H4 (cell line): ENCODE results near the gene C20orf141. TPM values are rescaled to one million over a fixed set of nuclear protein-coding genes. Genes with fewer than 3 reads are reported as not detected.
"Not testable (repeated sequence)": the region's sequence is repeated elsewhere in the genome, so short reads cannot be mapped to it uniquely, and the experiment has no call there.

ENCODE experiments used
- DNase-seq: peaks from one replicate; pipeline ENCODE4 v3.0.0-alpha.2; 2015; ENCODE audit warnings: low spot score
- total RNA-seq: library from RNA; depleted of rRNA; stranded (reverse); fragments of >200 nt; shearing (Covaris generic); gene quantifications from 2 replicates; pipeline ENCODE4 v1.2.3, GENCODE V29; 2014; rRNA removed

The C20orf141 gene, protein sequence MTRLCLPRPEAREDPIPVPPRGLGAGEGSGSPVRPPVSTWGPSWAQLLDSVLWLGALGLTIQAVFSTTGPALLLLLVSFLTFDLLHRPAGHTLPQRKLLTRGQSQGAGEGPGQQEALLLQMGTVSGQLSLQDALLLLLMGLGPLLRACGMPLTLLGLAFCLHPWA
- total RNA-seq: not detected in 2 replicates

DNA sequence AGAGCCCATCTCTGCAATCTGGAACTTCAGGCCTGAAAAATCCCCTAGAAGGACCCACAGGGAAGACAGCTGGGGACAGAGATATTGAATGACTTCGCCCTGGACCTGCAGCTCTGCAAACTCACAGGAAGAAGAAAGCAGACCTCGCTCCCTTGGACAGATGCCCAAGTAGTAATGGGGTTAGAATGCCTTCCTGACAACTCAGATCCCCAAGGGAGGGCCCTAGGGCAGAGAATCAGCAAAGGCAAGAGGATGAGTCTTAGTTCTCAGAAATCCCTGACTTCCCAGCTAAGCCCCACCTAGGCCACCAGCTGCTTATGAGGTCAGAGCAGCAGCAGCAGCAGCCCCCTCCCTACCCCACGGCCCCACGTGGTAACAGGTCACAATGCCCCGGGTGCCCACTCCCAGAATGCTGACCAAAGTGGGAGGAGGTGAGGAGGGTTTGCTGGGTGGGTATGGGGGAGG, at the start of gene C20orf141:
Gene C20orf141 (plus strand): TSS at position 401 of the 465 bp plus-strand sequence. CDS start 198 bp downstream, outside the sequence.
- peak; percentile 82 for DNase-seq

DNA sequence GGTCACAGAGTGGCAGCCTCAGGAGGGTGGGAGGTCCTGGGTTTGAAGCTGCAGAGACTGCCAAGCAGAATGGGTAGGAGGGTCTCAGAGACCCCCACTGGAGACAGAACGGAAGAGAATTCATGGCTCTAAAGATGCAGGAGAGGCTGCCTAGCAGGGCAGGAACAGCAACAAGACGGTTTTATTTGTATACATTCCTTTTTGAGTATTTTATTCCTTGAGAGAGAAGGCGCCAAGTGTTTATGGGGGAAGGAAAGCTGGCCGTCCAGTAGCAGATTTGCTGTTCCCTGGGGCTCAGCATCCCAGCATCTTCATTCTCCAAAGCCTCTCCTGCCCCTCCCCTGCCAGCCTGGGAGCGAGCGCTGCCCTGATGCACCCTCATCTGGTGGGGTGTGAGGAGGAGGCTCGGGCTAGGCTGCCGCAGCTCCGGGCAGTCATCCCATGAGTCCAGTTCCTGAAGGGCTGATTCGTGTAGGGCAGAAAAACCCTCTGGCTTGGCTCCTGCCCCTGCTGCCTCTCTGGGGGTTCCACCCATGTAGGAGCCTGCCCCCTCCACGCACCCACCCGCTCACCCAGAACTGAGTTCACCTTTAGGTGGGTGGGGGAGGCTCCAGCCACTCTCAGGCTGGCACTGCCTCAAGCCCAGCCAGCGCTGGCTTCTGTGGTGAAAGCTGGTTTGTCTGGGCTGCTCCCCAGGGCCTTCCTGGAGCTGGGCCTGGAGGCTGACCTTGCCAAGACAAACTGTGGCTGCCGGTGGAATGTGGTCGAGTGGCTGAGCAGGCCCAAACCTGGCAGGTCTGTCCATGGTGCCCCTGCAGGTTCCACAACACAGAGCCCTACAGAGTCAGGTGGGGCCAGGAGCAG, 46.8 kb upstream of the C20orf141 start:
- DNase-seq: peak; percentile 58

DNA sequence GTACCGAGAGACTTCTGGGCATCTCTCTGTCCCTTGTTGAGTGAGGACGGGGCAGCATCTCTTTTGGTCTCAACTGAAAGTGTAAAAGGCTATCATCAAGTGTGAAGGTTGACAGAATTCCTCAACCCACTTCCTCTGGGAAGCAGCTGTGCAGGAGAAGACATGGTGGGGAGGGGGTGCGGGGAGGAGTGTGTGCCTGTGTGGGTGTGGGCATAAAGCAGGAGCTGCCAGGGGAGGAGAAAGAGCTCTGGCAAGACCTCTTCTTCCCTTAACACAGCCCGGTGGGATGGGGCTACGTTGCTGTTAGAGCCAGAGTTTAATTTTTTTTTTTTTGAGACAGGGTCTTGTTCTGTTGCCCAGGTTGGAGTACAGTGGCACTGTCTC, 46.2 kb upstream of the C20orf141 start:
- DNase-seq: no peak

DNA sequence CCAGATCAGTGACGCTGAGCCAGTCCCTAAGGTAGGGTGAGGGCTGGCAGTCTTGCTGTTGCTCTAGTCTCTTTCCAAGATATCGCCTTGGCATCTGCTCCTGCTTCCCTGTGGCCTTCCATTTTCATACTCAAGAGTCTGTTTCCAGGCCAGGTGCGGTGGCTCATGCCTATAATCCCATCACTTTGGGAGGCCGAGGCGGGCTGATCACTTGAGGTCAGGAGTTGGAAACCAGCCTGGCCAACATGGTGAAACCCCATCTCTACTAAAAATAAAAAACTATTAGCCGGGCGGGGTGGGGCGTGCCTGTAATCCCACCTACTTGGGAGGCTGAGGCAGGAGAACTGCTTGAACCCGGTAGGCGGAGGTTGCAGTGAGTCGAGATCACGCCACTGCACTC, 44.7 kb upstream of the C20orf141 start:
- not testable (repeated sequence) for DNase-seq

DNA sequence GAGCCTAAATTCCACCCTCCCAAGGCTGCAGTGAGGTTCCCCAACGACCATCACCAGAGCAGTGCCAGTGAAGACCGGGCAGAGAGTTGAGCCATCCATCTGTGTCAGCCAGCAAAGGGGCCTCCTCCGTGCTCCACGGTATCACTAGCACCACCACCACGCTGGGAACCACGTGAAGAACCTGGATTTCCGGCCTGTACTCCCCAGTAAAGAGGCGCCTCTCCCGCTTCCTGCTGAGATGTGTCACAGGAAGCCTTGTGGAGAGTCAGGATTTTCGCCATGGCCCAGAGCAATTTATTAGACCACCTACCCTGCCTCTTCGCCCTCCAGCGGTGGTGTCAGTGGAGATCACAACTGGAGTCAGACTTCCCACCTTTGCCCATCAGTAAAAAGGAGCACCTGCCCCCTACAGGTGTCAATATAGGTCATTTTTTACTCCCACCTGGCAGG, 43.1 kb upstream of the C20orf141 start:
- DNase-seq: no peak

DNA sequence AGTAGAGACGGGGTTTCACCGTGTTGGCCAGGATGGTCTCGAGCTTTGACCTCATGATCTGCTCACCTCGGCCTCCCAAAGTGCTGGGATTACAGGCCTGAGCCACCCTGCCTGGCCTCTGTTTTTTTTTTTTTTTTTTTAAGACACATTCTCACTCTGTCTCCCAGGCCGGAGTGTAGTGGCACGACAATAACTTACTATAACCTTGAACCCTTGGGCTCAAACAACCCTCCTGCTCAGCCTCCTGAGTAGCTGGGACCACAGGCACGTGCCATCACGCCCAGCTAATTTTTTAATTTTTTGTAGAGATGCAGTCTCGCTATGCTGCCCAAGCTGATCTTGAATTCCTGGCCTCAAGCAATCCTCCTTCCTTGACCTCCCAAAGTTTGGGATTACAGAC, 41.0 kb upstream of the C20orf141 start:
- DNase-seq: no peak

DNA sequence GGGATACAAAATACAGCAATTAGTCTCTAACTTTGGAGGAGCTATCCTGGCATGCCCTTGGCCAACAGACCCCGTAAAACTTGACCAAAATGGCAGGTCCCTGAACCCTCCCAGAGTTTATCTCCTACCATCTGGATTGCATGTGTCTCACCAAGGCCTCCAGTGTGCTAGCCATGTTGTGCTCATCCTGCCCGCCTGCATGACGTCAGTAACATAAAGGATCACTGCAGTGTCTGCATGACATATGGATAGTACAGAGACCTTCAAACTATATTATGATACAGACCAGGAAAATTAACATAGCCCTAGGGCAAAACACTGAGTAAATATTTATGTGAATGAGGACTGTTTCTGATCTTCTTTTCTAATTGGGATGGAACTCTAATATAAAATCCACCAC, 39.6 kb upstream of the C20orf141 start:
- no peak for DNase-seq

DNA sequence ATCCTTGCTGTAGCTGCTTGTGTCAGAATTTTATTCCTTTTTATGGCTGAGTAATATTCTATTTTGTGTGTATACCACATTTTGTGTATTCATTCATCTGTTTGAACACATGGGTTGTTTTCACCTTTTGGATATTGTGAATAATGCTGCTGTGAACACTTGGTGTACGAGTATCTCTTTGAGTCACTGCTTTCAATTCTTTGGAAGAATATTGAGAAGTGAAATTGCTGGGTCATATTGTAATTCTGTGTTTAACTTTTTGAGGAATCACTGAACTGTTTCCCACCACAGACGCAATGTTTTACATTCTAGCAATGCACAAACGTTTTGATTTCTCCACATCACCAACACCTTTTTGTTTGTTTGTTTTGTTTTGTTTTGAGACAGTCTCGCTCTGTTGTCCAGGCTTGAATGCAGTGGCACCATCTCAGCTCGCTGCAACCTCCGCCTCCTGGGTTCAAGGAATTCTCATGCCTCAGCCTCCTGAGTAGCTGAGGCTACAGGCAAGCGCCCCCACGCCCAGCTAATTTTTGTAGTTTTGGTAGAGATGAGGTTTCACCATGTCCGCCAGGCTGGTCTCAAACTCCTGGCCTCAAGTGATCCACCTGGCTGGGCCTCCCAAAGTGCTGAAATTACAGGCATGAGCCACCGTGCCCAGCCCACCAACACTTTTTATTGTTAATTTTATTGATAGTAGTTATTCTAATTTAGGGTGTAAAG, 36.0 kb upstream of the C20orf141 start:
- no peak for DNase-seq

DNA sequence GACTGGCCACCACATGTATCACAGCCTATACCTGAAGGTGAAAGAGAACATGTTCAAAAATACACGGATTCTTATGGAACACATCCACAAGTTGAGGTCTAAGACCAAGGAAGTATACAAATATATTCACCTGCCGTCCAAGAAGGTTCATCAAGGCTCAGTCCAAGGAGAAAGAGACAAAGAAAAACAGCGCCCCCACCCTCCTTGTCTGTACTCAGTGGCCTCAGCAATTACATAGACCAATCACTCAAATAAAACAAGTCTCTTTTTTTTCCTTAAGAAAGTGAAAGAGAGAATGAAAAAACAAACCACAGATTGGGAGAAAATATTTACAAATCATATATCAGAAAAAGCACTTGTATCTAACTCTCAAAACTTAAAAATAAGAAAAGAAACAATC, 33.8 kb upstream of the C20orf141 start:
- no peak for DNase-seq

DNA sequence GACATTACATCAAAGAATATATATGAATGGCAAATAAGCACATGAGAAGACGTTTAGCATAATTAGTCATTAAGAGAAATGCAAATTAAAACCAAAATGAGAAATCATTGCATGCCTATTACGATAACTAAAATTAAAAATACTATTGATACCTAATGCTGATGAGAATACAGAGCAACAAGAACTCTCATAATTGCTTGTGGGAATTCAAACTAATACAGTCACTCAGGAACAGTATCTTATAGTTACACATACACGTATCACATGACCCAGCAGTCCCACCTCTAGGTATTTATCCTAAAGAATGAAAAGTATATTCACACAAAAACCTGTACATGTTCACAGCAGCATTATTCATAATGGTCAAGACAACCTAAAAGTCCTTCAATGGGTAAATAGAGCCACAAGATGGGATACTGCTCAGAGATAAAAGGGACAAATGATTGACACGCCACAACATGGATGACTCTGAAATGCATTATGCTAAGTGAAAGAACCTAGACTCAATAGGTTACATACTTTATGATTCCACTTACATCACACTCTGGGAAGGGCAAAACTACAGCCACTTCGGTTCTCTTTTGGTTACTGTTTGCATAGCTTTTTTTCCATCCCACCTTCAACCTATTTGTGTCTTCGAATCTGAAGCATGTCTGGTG, 30.8 kb upstream of the C20orf141 start:
- no peak for DNase-seq

DNA sequence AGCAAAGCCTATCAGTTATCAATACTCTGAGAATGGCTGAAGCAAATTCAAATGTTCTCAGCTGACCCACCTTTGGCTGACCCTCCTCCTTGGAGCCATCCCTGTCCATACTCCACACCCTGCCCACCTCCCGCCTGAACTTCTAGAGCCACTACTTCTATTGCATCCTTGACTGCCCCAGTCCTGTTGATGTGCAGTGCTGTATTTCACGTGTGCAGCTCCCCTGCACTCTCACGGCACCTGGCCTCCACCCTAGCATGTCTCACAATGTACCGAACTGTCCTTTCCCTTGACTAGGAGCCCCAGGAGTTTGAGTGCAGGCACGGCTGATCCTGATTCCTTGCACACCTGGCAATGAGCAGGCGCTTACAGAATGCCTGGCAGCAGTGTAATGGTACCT, 21.3 kb upstream of the C20orf141 start:
- DNase-seq: no peak

DNA sequence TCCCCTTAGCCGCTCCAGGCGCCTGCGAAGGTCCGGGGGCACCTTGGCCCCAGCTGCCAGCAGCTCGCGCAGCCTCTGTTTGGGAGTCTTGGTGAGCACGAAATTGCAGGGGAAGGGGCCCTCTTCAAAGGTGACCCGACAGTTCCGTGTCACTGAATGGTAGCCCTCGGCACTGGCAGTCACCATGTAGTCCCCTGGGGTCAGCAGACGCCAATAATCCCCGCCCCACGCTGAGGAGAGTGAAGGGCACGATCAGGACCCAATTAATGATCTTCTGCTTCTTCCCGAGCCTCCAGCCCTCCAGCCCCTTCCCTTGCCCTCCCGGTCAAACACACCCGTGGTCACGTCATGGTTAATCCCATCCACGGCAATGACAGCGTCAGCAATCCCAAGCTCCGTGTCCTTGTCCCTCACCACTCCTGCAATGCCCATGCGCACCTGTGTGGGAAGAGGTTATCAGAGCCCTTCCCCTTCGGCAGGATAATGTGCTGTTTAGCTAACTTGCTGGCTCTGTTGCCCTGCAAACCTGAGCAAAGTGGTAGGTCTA, 20.5 kb upstream of the C20orf141 start:
- DNase-seq: no peak

DNA sequence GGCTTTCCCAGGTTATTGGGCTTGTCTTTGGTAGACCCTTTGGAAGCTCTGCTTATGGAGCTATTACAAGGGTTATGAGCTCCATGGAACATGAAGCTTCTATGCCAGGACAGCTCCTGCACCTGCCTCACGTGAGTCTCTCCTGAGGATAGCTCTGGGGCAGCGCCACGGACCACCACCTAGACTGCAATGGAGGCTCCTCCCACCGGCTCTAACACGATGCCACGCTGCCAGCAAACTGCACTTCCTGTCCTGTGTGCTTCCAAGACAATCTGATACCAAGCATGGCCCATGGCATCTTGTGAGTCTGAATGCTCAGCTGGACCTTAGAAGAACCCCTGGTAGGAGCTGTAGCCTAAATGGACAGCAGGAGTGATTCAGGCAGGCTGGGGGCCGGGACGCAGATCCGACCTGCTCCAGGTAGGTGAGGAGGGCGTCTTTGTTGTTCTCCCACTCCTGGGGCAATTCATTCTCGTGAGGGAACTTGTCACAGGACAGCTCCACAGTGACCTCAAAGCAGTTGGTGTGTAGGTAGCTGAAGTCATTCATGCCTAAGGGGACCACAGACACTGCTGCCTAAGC, 19.8 kb upstream of the C20orf141 start:
- no peak for DNase-seq

DNA sequence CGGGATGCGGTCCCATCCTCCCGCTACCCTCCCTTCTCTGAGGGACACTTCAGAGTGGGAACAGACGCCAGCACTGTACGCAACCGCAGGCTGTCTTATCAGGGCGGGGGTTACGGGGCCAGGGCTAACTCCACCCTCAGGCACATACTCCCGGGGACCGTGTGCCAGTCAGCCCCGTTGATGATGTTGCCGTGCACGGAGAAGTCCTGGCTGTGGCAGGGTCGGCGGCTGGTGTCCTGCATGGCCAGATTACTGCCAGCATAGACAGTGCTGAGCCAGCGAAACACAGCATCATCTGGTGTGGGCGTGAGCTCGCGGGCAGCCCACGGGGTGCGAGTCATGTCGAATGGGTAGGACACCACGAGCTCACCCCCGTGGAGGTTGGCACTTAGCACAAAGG, 19.3 kb upstream of the C20orf141 start:
- DNase-seq: no peak

DNA sequence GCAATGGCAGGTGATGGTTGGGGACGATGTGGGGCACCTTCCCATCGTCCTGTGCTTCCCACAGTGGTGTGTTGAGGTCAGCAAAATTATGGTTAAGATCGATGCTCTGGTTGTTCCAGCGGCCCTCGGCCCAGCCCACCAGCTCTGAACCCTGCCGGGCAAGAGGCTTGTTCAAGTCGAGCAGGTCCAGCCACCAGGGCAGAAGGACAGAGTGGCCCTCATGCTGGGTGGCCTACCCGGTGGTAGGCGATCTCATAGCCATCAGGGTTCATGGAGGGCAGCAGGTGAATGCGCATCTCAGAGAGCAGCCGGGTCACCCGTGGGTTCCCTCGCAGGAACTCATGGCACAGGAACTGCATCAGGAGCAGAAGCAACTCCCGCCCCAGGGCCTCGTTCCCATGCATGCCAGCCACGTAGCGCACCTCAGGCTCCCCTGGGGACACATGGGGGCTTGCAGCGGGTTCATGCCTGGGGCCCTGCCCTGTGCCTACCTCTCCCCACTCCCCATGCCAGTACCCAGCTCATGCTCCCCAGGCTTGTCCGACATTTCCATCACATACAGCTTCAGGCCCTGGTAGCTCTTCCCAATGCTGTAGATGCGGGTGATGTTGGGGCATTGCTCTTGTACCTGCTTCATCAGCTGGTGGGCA, 18.7 kb upstream of the C20orf141 start:
- no peak for DNase-seq

DNA sequence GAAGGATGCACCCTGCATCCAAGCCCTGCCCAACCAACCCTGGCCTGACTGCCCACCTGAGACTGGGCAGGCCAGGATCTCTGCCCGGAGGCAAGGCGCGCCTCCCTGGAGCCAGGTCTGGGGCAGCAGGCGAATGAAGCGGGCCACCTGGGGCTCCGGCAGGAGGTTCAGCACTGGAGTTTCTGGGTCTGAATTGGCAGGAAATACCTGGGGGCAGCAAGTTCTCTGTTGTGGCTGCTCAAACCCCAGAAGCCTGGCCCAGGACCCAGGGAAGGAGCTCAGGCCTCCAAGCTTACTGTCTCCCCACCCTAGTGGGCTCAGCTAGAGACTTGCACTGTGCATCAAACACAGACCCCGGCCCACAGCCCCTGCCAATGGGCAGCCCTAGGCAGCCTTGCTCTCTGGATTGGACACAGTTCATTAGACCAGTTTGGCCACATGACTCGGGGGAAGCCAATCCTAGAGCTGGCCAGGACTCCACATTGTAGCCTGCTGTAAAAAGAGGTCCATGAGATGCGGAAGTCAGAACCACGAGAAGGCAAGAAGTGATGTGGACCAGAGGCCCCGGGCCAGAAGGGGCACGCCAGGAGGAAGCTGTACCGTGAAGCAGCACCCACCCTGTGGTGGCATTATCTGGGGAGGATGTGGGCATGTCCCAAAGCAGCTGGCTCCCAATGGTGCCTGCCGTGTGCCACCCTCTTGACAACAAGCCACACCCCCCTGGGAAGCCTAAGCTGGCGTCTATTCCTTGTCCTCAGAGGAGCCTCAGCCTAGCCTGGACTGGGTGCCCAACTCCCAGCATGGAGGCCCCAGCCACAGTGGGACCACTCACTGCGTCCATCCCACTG, 17.4 kb upstream of the C20orf141 start:
- no peak for DNase-seq

DNA sequence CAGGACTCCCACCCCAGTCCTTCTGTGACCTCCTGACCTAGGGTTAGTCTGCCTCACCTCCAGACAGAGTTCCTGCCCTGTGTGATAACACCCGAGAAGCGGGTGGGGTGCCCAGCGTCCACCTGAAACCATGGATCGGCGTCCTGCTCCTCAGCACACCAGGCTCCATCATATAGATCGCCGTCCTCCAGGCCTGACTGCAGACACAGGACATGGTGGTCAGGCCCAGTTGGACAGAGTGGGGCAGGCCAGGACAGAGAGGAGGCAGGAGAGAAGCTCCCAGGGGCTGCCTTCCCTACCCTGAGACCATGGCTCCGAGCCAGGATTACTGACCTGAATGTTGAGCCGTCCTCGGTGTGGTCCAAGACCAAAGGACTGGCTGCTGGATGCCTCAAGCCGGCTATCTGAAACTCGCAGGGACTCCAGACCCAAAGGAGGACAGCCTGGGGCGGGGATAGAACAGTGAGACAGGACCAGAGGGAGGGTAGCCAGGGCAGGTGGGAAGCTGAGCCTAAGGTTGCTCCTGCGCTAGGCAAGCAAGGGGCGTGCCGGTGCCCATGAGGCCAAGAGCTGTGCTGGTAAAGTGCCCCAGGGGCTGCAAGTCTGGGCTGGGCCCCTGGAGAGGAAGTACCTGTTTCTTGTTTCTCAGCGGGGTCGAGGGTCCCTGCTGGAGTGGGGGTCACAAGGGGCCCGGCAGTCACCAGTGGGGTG, 16.5 kb upstream of the C20orf141 start:
- no peak for DNase-seq

DNA sequence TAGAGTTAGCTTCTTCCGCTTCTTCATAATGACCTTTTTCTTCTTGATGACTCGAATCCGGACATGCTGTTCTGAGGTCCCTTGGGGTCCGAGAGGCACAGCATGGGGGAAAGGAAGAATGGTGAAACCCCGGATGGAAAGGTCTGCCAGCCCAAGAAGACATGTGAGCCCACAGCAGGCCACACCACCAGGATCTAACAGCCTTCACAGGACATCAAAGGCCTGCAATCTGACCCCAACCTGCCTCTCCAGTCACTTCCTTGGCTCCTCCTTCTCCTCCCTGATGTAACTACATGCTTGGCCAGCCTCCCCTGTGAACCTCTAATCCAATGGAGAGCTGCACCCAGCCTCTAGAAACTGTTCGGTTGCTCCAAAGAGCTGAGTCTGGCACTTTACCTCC, 16.0 kb upstream of the C20orf141 start:
- no peak for DNase-seq

DNA sequence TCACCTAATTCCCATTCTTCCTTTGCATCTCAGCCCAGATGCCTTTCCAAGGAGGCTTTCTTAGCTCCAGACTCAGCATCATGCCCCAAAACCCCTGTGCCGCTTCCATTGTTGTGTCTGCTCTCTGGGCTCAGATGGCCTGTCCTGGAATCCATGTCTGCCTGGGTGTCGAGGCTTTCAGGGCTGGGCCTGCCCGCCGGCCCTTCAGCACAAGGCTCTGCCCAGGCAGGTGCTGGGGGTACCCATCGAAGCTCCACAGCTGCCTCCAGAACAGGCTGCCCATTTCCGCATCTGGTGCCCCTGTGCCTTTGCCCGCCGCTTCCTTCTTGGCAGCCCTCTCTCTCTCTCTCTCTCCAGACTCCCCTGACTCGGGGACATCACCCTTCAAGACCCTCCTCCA, 15.5 kb upstream of the C20orf141 start:
- DNase-seq: no peak
